Hematopoietic multipotent progenitor cell treated with erythropoietin and hydrocortisone succinate and interleukin-3 and kit ligand, for 8 days (in vitro differentiated cells): ENCODE data around the gene OTOF.
A peak's percentile ranks its signal among the peaks of the same experiment; 100 is the strongest.
"Not testable (repeated sequence)": the region's sequence is repeated elsewhere in the genome, so short reads cannot be mapped to it uniquely, and the experiment has no call there.

ENCODE experiments used
- DNase-seq: peaks from one replicate; pipeline ENCODE4 v3.0.0-alpha.2; 2015

Gene OTOF

GRCh38 chr2:26479131-26479788 lies 1.3 kb upstream of the OTOF start:
- no peak for DNase-seq

- no peak for DNase-seq
These were observed 442 bp upstream of the OTOF start for GRCh38 chr2:26478366-26478765.

GRCh38 chr2:26477126-26477910 lies 606 bp downstream of the OTOF start:
- no peak for DNase-seq

GRCh38 chr2:26475832-26476501 lies 2.0 kb downstream of the OTOF start:
- no peak for DNase-seq

- no peak for DNase-seq
These were observed 2.9 kb downstream of the OTOF start for GRCh38 chr2:26475037-26475436.

GRCh38 chr2:26474261-26474785 lies 3.6 kb downstream of the OTOF start:
- DNase-seq, result no peak

GRCh38 chr2:26473796-26474195 lies 4.1 kb downstream of the OTOF start:
- no peak for DNase-seq

GRCh38 chr2:26472821-26473655 lies 4.9 kb downstream of the OTOF start:
- DNase-seq, result no peak

- DNase-seq, result no peak
These were observed 5.9 kb downstream of the OTOF start for GRCh38 chr2:26471766-26472706.

GRCh38 chr2:26471289-26471688 lies 6.6 kb downstream of the OTOF start:
- DNase-seq, result no peak

- DNase-seq, result no peak
These were observed 7.2 kb downstream of the OTOF start for GRCh38 chr2:26470601-26471260.

GRCh38 chr2:26469955-26470354 lies 8.0 kb downstream of the OTOF start:
- no peak for DNase-seq

GRCh38 chr2:26469092-26469710 lies 8.7 kb downstream of the OTOF start:
- peak; percentile 83 for DNase-seq

GRCh38 chr2:26468544-26468943 lies 9.4 kb downstream of the OTOF start:
- DNase-seq, result not testable (repeated sequence)

GRCh38 chr2:26466662-26467310 lies 11.1 kb downstream of the OTOF start:
- DNase-seq, result no peak

GRCh38 chr2:26465981-26466471 lies 11.9 kb downstream of the OTOF start:
- DNase-seq, result no peak

- no peak for DNase-seq
These were observed 12.5 kb downstream of the OTOF start for GRCh38 chr2:26465266-26465925.

GRCh38 chr2:26464390-26465265 lies 13.3 kb downstream of the OTOF start:
- DNase-seq, result no peak
